ENCODE measurements around the gene TCF7L2. TPM values are rescaled to one million over a fixed set of nuclear protein-coding genes. Genes with fewer than 3 reads are reported as not detected.
A peak's percentile ranks its signal among the peaks of the same experiment; 100 is the strongest.

TCF7L2 gene
- total and polyA plus RNA-seq, 9 of the 15 experiments (the other 6 are each of a cell fraction or from before 2014, with no cell fraction given), result 0.32 to 2.8 (median 0.92) TPM

GRCh38 chr10:113060201-113061053 is 110.4 kb downstream of the TCF7L2 start (continued):
- TF ChIP-seq KDM5B (IDR thresholded peaks at IDR 0.05; ENCODE audit: insufficient replicate concordance, low read depth, low read length) (no peak), CTCFL (IDR thresholded peaks at IDR 0.05; ENCODE audit: borderline replicate concordance, insufficient read depth, low read depth, low read length, poor library complexity, severe bottlenecking) (no peak), FOXP1 (CRISPR knock-in tag; IDR thresholded peaks at IDR 0.05) (no peak), ATF1 (CRISPR knock-in tag; IDR thresholded peaks at IDR 0.05) (no peak), ATF1 (tag; IDR thresholded peaks at IDR 0.05) (peak; percentile 63), ZNF318 (IDR thresholded peaks at IDR 0.05; ENCODE audit: borderline replicate concordance in 1 of 2, low read depth in 1 of 2) (no peak), CBX5 (IDR thresholded peaks at IDR 0.05; ENCODE audit: borderline replicate concordance, low read depth) (no peak), ZNF507 (tag; conservative IDR thresholded peaks at IDR 0.05) (no peak), CTBP1 (IDR thresholded peaks at IDR 0.05; ENCODE audit: borderline replicate concordance) (no peak; the same call in 1 of the 2 replicates), RNF219 (CRISPR knock-in tag; IDR thresholded peaks at IDR 0.05) (no peak), ZNF217 (CRISPR knock-in tag; IDR thresholded peaks at IDR 0.05) (no peak), ZFX (CRISPR knock-in tag; IDR thresholded peaks at IDR 0.05) (no peak), TCF7 (IDR thresholded peaks at IDR 0.05; ENCODE audit: borderline replicate concordance) (no peak), XRCC4 (IDR thresholded peaks at IDR 0.05; ENCODE audit: extremely low read depth, insufficient read depth, insufficient read length) (no peak)
